Panc1 (cell line): ENCODE measurements around the gene CKAP4. TPM values are rescaled to one million over a fixed set of nuclear protein-coding genes. Genes with fewer than 3 reads are reported as not detected.
"Not testable (repeated sequence)": the region's sequence is repeated elsewhere in the genome, so short reads cannot be mapped to it uniquely, and the experiment has no call there.

Source experiments
- ATAC-seq: fragments of 200-7000 bp; cut with Tn5 transposase; 2 replicates; pipeline ENCODE4 v1.9.1; 2020; ENCODE audit warnings: mild to moderate bottlenecking, moderate library complexity
- BruUV-seq: library from RNA; stranded (reverse); fragments of 400-500 nt; replicated peaks from 2 replicates; lab custom pipeline; 2021; lab: Mats Ljungman, UMichigan
- CTCF ChIA-PET: fragments of 300-600 bp; sonication (Branson Sonifier 250); formaldehyde crosslinking; loops from one replicate; lab custom pipeline; 2022; ENCODE audit warnings: antibody characterized with exemption; lab: Charles Lee
- POLR2A ChIA-PET: fragments of 300-600 bp; sonication (Branson Sonifier 250); formaldehyde crosslinking; loops from one replicate; lab custom pipeline; 2022; ENCODE audit warnings: antibody characterized with exemption; lab: Charles Lee
- DNase-seq: peaks from one replicate; pipeline ENCODE4 v3.0.0-alpha.2; 2010; ENCODE audit warnings: low read depth, low spot score
- H3K27ac ChIP-seq: 2 replicates; pipeline ENCODE4 v1.5.1; 2011; ENCODE audit warnings: mild to moderate bottlenecking, low read length, inconsistent platforms
- H3K27me3 ChIP-seq: fragments of 200-500 bp; sonication (Bioruptor generic); 2 replicates; pipeline ENCODE4 v1.6.0; 2014; ENCODE audit warnings: low read length, inconsistent platforms; ENCODE audit not compliant: control insufficient read depth, insufficient read depth
- H3K36me3 ChIP-seq: fragments of 200-500 bp; sonication (Bioruptor generic); 2 replicates; pipeline ENCODE4 v1.5.1; 2014; ENCODE audit warnings: inconsistent platforms, mild to moderate bottlenecking, low read length, moderate library complexity; ENCODE audit not compliant: control insufficient read depth, insufficient read depth
- H3K4me1 ChIP-seq: 2 replicates; pipeline ENCODE4 v1.5.1; 2011; ENCODE audit warnings: inconsistent platforms, mild to moderate bottlenecking, low read length, moderate library complexity; ENCODE audit not compliant: control insufficient read depth, insufficient read depth
- H3K4me3 ChIP-seq, 2 experiments: 2 replicates each; pipeline ENCODE4 v1.5.1; 2011 to 2012; ENCODE audit warnings: low read depth in 2 of 2, low read length in 2 of 2, mild to moderate bottlenecking in 2 of 2, inconsistent platforms in 1 of 2, moderate library complexity in 1 of 2
- H3K9me3 ChIP-seq: fragments of 200-500 bp; sonication (Bioruptor generic); 2 replicates; pipeline ENCODE4 v1.5.1; 2014; ENCODE audit warnings: low read depth, mild to moderate bottlenecking, inconsistent platforms, low read length, moderate library complexity; ENCODE audit not compliant: control insufficient read depth, insufficient read depth
- POLR2AphosphoS5 ChIP-seq: IDR thresholded peaks from 2 replicates; pipeline ENCODE4 v1.6.1; 2012; ENCODE audit warnings: mild to moderate bottlenecking, low read depth, low read length, moderate library complexity
- REST ChIP-seq, 2 experiments: IDR thresholded peaks; 2 replicates each; pipeline ENCODE4 v1.6.1; 2011 to 2012; ENCODE audit warnings: low read depth in 2 of 2, control low read depth in 1 of 2, low read length in 1 of 2, mild to moderate bottlenecking in 1 of 2, moderate library complexity in 1 of 2; ENCODE audit not compliant: insufficient read depth in 1 of 2
- SIN3A ChIP-seq: IDR thresholded peaks from 2 replicates; pipeline ENCODE4 v1.6.1; 2012; ENCODE audit warnings: low read depth, mild to moderate bottlenecking, low read length, moderate library complexity, borderline replicate concordance; ENCODE audit not compliant: insufficient read depth
- TCF7L2 ChIP-seq: IDR thresholded peaks from 2 replicates; pipeline ENCODE4 v1.6.1; 2011; ENCODE audit warnings: mild to moderate bottlenecking, low read depth, low read length, inconsistent platforms
- in situ Hi-C: cut with HindIII; loops from 2 replicates; pipeline ENCODE4 v1.10.0; 2016; ENCODE audit warnings: low sequenced_read_pairs, low pct_unique_long_range_greater_than_20kb
- intact Hi-C: fragments of 100-400 bp; cut with micrococcal nuclease; formaldehyde crosslinking; loops from one replicate; pipeline ENCODE4 v1.10.0; 2022; ENCODE audit not compliant: unreplicated experiment
- total RNA-seq: library from RNA; stranded (reverse); gene quantifications from one replicate; pipeline ENCODE4 v1.2.1, GENCODE V29; 2021; ENCODE audit not compliant: unreplicated experiment
- TF ChIP-seq, protein P1 (sequence below): fragments of 450-650 bp; IDR thresholded peaks from 2 replicates; pipeline ENCODE4 v1.5.1; 2017; ENCODE audit warnings: mild to moderate bottlenecking

The CKAP4 gene
- total RNA-seq, 1 experiment from 2014 or later = 95.9 TPM

DNA sequence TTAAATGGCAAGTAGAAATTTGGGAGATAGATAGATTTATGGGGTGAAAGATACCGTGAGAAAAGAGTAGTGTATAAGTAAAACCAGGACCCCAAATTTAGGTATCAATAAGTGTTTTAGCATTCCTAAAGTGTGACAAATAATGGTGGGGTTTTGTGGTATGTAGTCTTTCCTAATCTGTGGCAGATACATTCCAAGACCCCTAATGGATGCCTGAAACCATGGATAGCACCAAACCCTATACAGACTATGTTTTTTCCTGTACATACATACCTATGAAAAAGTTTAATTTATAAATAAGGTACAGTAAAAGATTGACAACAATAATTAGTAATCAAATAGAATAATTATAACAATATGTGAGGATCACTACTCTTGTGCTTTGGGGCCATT, 40.3 kb upstream of the CKAP4 start:
- no TSS peak for BruUV-seq
- Histone ChIP-seq H3K27ac (no peak overlapping the region), H3K27me3 (no peaks in the 10 kb centered on the region), H3K4me1 (peaks cover 6% of the 10 kb centered on the region; the same call in 1 of the 2 replicates), H3K36me3 (no peaks in the 10 kb centered on the region), H3K4me3 (no peak overlapping the region), H3K9me3 (no peaks in the 10 kb centered on the region)
- intact Hi-C loops (no loop called here), in situ Hi-C loops (no loop called here)
- ATAC-seq (peak; percentile 26; the same call in 1 of the 2 replicates), DNase-seq (no peak)
- CTCF ChIA-PET = no interaction called here
- TF ChIP-seq POLR2AphosphoS5 = no peak
- 0 out of 4 replicates have a peak, but pooled peaks of 1 of the 2 experiments have one; percentile 16 for TF ChIP-seq REST (IDR thresholded peaks at IDR 0.05; ENCODE audit: insufficient read depth in 1 of 2, low read depth in 2 of 2, low read length in 1 of 2)
- POLR2A ChIA-PET = no interaction called here

- H3K4me1 ChIP-seq = peaks cover 6% of the 10 kb centered on the region; the same call in 1 of the 2 replicates
- POLR2A ChIA-PET = no interaction called here
- no TSS peak for BruUV-seq
Observed at GRCh38 chr12:106287364-106287763, 39.5 kb upstream of the CKAP4 start.

GRCh38 chr12:106286576-106287162, 38.8 kb upstream of the CKAP4 start:
- POLR2A ChIA-PET = interaction anchor here (0.7 kb wide), 1 partner anchor 1213 kb away, joined by 4 read pairs; no protein-coding TSS in a partner anchor
- H3K4me1 ChIP-seq, intact Hi-C loops, H3K27ac ChIP-seq, H3K36me3 ChIP-seq, ATAC-seq, BruUV-seq, H3K4me3 ChIP-seq, DNase-seq, CTCF ChIA-PET, H3K27me3 ChIP-seq, H3K9me3 ChIP-seq, in situ Hi-C loops: not testable (repeated sequence)

More at GRCh38 chr12:106287364-106287763, 39.5 kb upstream of the CKAP4 start:
- intact Hi-C loops (no loop called here), in situ Hi-C loops (no loop called here)
- Histone ChIP-seq H3K4me3 (no peak overlapping the region), H3K27ac (no peak overlapping the region), H3K9me3 (no peaks in the 10 kb centered on the region), H3K27me3 (no peaks in the 10 kb centered on the region), H3K36me3 (no peaks in the 10 kb centered on the region)
- ATAC-seq (no peak), DNase-seq (no peak)
- TF ChIP-seq SIN3A = no peak
- TF ChIP-seq POLR2AphosphoS5 = no peak
- TF ChIP-seq TCF7L2 = no peak
- no peak for TF ChIP-seq REST (IDR thresholded peaks at IDR 0.05; ENCODE audit: insufficient read depth in 1 of 2, low read depth in 2 of 2, low read length in 1 of 2)
- TF ChIP-seq, protein P1, sequence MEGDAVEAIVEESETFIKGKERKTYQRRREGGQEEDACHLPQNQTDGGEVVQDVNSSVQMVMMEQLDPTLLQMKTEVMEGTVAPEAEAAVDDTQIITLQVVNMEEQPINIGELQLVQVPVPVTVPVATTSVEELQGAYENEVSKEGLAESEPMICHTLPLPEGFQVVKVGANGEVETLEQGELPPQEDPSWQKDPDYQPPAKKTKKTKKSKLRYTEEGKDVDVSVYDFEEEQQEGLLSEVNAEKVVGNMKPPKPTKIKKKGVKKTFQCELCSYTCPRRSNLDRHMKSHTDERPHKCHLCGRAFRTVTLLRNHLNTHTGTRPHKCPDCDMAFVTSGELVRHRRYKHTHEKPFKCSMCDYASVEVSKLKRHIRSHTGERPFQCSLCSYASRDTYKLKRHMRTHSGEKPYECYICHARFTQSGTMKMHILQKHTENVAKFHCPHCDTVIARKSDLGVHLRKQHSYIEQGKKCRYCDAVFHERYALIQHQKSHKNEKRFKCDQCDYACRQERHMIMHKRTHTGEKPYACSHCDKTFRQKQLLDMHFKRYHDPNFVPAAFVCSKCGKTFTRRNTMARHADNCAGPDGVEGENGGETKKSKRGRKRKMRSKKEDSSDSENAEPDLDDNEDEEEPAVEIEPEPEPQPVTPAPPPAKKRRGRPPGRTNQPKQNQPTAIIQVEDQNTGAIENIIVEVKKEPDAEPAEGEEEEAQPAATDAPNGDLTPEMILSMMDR = no peak
- CTCF ChIA-PET = no interaction called here
